HT-29 (cell line): ENCODE data around the gene RAB3D. TPM values are rescaled to one million over a fixed set of nuclear protein-coding genes. Genes with fewer than 3 reads are reported as not detected.
"Not testable (repeated sequence)": the region's sequence is repeated elsewhere in the genome, so short reads cannot be mapped to it uniquely, and the experiment has no call there.

Experiments
- DNase-seq: peaks from one replicate; pipeline ENCODE4 v3.0.0-alpha.2; 2015; ENCODE audit warnings: low spot score
- total RNA-seq: library from RNA; depleted of rRNA; stranded (reverse); fragments of >200 nt; shearing (Covaris generic); gene quantifications from 2 replicates; pipeline ENCODE4 v1.2.3, GENCODE V29; 2014

Gene RAB3D
- total RNA-seq, 1 experiment from 2014 or later: 17.5 TPM

GRCh38 chr19:11338569-11339253 lies 746 bp downstream of the RAB3D start:
- DNase-seq: peak; percentile 7

- no peak for DNase-seq
These were observed 1.3 kb downstream of the RAB3D start for GRCh38 chr19:11338121-11338520.

- DNase-seq: no peak
These were observed 2.4 kb downstream of the RAB3D start for GRCh38 chr19:11337080-11337479.

- no peak for DNase-seq
These were observed 3.9 kb downstream of the RAB3D start for GRCh38 chr19:11335449-11336146.

- DNase-seq: peak; percentile 15
These were observed 5.6 kb downstream of the RAB3D start for GRCh38 chr19:11333838-11334237.

GRCh38 chr19:11332822-11333221 lies 6.6 kb downstream of the RAB3D start:
- DNase-seq: no peak

GRCh38 chr19:11331502-11331901 lies 8.0 kb downstream of the RAB3D start:
- DNase-seq: no peak

GRCh38 chr19:11330127-11330526 lies 9.3 kb downstream of the RAB3D start:
- no peak for DNase-seq

GRCh38 chr19:11325544-11325943 lies 13.9 kb downstream of the RAB3D start:
- DNase-seq: no peak

GRCh38 chr19:11324748-11325389 lies 14.6 kb downstream of the RAB3D start:
- no peak for DNase-seq

GRCh38 chr19:11324079-11324661 lies 15.3 kb downstream of the RAB3D start:
- peak; percentile 65 for DNase-seq

- no peak for DNase-seq
These were observed 15.8 kb downstream of the RAB3D start for GRCh38 chr19:11323601-11324078.

GRCh38 chr19:11322269-11323024 lies 17.0 kb downstream of the RAB3D start:
- no peak for DNase-seq

- no peak for DNase-seq
These were observed 18.0 kb downstream of the RAB3D start for GRCh38 chr19:11321191-11322126.

- not testable (repeated sequence) for DNase-seq
These were observed 19.0 kb downstream of the RAB3D start for GRCh38 chr19:11320278-11320995.

- no peak for DNase-seq
These were observed 33.1 kb downstream of the RAB3D start for GRCh38 chr19:11306337-11306736.

- DNase-seq: no peak
These were observed 34.5 kb downstream of the RAB3D start for GRCh38 chr19:11304936-11305335.

GRCh38 chr19:11300811-11301120 lies 38.7 kb downstream of the RAB3D start:
- DNase-seq: no peak

GRCh38 chr19:11299946-11300810 lies 39.3 kb downstream of the RAB3D start:
- DNase-seq: no peak
